Choroid plexus epithelial cell (primary cell): ENCODE results near the gene PSMB2.

Experiments
- DNase-seq: peaks from one replicate; pipeline ENCODE4 v3.0.0-alpha.2; 2010; ENCODE audit warnings: low read depth
- H3K4me3 ChIP-seq: 2 replicates; pipeline ENCODE4 v1.5.1; 2011; ENCODE audit warnings: low read depth, mild to moderate bottlenecking, control low read depth, low read length, moderate library complexity
- CTCF ChIP-seq: conservative IDR thresholded peaks from 2 replicates; pipeline ENCODE4 v1.5.1; 2011; ENCODE audit warnings: low read depth, mild to moderate bottlenecking, control low read depth, inconsistent platforms, low read length, moderate library complexity

The PSMB2 gene

DNA sequence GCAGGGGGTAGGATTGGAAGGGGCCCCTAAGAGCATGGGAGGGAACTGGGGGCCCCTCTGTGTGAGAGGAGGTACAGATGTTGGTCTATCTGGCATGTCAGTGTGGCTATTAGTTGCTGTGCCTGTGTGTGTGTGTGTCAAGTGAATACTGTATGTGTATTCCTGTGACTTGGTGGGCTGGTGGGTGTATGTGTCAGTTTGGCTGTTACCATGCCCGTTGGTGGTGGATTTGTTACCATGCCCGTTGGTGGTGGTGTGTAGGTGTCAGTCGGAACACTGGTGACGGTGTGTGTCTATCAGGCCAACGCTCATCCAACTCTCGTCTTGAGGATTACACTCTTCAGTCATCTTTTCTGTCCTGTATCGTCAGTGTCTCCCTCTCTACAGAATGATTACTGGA lies 45.6 kb downstream of the PSMB2 start:
- TF ChIP-seq CTCF, result no peak
- no peak for DNase-seq

GRCh38 chr1:35594005-35594760 lies 47.1 kb downstream of the PSMB2 start:
- H3K4me3 ChIP-seq, result no peak overlapping the region
- no peak for DNase-seq
- no peak for TF ChIP-seq CTCF

More for the DNA sequence above, 45.6 kb downstream of the PSMB2 start:
- H3K4me3 ChIP-seq, result no peak overlapping the region

DNA sequence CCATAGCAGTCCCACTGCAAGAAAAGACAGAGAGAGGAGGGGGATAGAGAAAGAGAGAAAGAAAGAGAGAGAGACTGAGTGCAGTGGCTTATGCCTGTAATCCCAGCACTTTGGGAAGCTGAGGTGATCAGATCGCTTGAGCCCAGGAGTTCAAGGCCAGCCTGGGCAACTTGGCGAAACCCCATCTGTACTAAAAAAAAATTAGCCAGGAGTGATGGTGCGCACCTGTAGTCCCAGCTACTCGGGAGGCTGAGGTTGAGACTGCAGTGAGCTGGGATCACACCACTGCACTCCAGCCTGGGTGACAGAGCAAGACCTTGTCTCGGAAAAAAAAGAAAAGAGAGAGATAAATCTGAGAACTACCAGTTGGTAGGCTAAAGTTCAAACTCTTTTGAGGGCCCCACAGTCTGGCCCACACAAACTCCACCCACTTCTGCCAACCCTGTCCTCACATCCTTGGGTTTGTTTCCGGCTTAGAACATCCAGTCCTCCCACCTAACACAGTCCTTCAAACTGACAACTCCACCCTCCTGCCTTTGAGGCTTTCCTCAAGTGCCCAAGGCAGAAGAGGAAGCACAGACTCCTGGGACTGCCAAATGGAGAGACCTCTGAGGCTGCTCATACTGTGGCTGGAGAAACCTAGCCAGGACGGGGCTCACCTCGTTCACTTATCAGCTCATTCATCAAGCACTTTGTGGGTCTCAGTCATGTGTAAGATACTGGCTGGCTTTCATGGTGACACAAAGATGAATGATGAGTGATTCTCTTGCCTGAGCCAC lies 48.1 kb downstream of the PSMB2 start:
- TF ChIP-seq CTCF, result no peak
- no peak for DNase-seq
- no peak overlapping the region for H3K4me3 ChIP-seq

DNA sequence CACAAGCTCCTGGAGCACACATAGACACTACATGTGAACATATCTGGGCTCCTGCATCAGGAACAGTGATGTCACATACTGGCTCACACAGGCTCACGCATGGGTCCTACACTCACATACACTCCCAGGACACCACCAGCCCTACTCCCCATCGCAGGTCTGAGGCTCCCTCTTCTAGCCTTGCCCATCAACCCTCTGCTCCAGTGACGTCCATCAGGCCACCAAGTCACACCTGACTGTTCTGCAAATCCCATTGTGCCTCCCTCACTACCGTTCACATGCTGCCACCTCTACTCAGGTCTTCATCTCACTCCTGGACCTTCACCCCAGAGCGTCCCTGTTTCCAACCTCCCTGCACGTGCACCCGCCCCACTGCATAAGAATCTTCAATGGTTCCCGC lies 50.1 kb downstream of the PSMB2 start:
- no peak overlapping the region for H3K4me3 ChIP-seq
- TF ChIP-seq CTCF, result no peak
- DNase-seq, result no peak

GRCh38 chr1:35590476-35591040 lies 50.8 kb downstream of the PSMB2 start:
- H3K4me3 ChIP-seq, result no peak overlapping the region
- DNase-seq, result no peak
- no peak for TF ChIP-seq CTCF

GRCh38 chr1:35589516-35590427 lies 51.6 kb downstream of the PSMB2 start:
- DNase-seq, result no peak
- TF ChIP-seq CTCF, result no peak
- H3K4me3 ChIP-seq, result no peak overlapping the region
